ENCODE measurements around the gene TRIM40. TPM values are rescaled to one million over a fixed set of nuclear protein-coding genes. Genes with fewer than 3 reads are reported as not detected.

TRIM40 gene, protein sequence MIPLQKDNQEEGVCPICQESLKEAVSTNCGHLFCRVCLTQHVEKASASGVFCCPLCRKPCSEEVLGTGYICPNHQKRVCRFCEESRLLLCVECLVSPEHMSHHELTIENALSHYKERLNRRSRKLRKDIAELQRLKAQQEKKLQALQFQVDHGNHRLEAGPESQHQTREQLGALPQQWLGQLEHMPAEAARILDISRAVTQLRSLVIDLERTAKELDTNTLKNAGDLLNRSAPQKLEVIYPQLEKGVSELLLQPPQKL
- total RNA-seq (2022; extraction: Qiagen RNA extraction; ENCODE audit: low read depth): not detected in 5 replicates

GRCh38 chr6:30135757-30136156, at the start of gene TRIM40:
Gene TRIM40 (plus strand): TSS chr6:30136140. CDS start chr6:30137037, 897 bp downstream.

GRCh38 chr6:30113003-30113759, 22.8 kb upstream of the TRIM40 start, which contains the start of gene TRIM31:
Gene TRIM31 (minus strand): TSS chr6:30113090. CDS start chr6:30112805, 285 bp downstream.

GRCh38 chr6:30160785-30161531, 25.0 kb downstream of the TRIM40 start, which contains the start of gene TRIM10:
Gene TRIM10 (minus strand): TSS chr6:30161211. CDS start chr6:30160858, 353 bp downstream.

GRCh38 chr6:30163090-30163917, 27.4 kb downstream of the TRIM40 start, which contains the start of gene TRIM15:
Gene TRIM15 (plus strand): TSS chr6:30163546. CDS start chr6:30163685, 139 bp downstream.

Other genes starting within 250 kb of the TRIM40 start
- 132 to 142 TPM (median 140 TPM) in 5 replicates for gene HLA-A, start 193.6 kb upstream of the TRIM40 start, total RNA-seq (2022; extraction: Qiagen RNA extraction; ENCODE audit: low read depth)
- 30.4 to 34.8 TPM (median 33.1 TPM) in 5 replicates for gene POLR1H, start 74.9 kb upstream of the TRIM40 start, total RNA-seq (2022; extraction: Qiagen RNA extraction; ENCODE audit: low read depth)
- 43.1 to 44.3 TPM (median 43.9 TPM) in 5 replicates for gene PPP1R11, start 68.9 kb upstream of the TRIM40 start, total RNA-seq (2022; extraction: Qiagen RNA extraction; ENCODE audit: low read depth)
- 0.04 to 0.05 TPM in 2 of 5 replicates, not detected in the others for gene RNF39, start 60.4 kb upstream of the TRIM40 start, total RNA-seq (2022; extraction: Qiagen RNA extraction; ENCODE audit: low read depth)
- 1.3 to 2.2 TPM (median 1.7 TPM) in 5 replicates for gene TRIM31, start 23.1 kb upstream of the TRIM40 start, total RNA-seq (2022; extraction: Qiagen RNA extraction; ENCODE audit: low read depth)
- gene TRIM10, start 25.1 kb downstream of the TRIM40 start, total RNA-seq (2022; extraction: Qiagen RNA extraction; ENCODE audit: low read depth): not detected in 5 replicates
- 0.04 TPM in 1 of 5 replicates, not detected in the others for gene TRIM15, start 27.4 kb downstream of the TRIM40 start, total RNA-seq (2022; extraction: Qiagen RNA extraction; ENCODE audit: low read depth)
- 25.9 to 31.2 TPM (median 26.5 TPM) in 5 replicates for gene TRIM26, start 77.3 kb downstream of the TRIM40 start, total RNA-seq (2022; extraction: Qiagen RNA extraction; ENCODE audit: low read depth)
- 7.5 to 8.8 TPM (median 8.3 TPM) in 5 replicates for gene TRIM39, start 190.8 kb downstream of the TRIM40 start, total RNA-seq (2022; extraction: Qiagen RNA extraction; ENCODE audit: low read depth)
- gene RPP21, start 209.0 kb downstream of the TRIM40 start, total RNA-seq (2022; extraction: Qiagen RNA extraction; ENCODE audit: low read depth): 61.0 to 73.0 TPM (median 64.6 TPM) in 5 replicates

Measured in A549 treated with DMSO at 1 μM for 4 hours (cell line).